Liver (tissue), 9 donors: Measurements from ENCODE around the gene KIRREL3. TPM values are rescaled to one million over a fixed set of nuclear protein-coding genes. Genes with fewer than 3 reads are reported as not detected.

Experiments used
- DNase-seq: peaks from one replicate; pipeline ENCODE4 v3.0.0-alpha.2; 2017; ENCODE audit warnings: low spot score
- H3K27ac ChIP-seq, 2 donors: one replicate each; pipeline ENCODE4 v1.7.0; 2013; ENCODE audit warnings: inconsistent platforms in 2 of 2, low read length in 2 of 2, control low read depth in 1 of 2, low read depth in 1 of 2, mild to moderate bottlenecking in 1 of 2
- H3K27me3 ChIP-seq, 4 donors: one replicate each; pipeline versions ENCODE4 v1.6.1 to v1.7.0; 2013; ENCODE audit warnings: low read length in 3 of 4, inconsistent platforms in 1 of 4, mild to moderate bottlenecking in 1 of 4, moderate library complexity in 1 of 4; ENCODE audit not compliant: control insufficient read depth in 4 of 4, insufficient read depth in 4 of 4
- H3K36me3 ChIP-seq, 4 donors: one replicate each; pipeline versions ENCODE4 v1.6.1 to v1.7.0; 2013; ENCODE audit warnings: low read length in 3 of 4, mild to moderate bottlenecking in 3 of 4, low read depth in 1 of 4, moderate library complexity in 1 of 4; ENCODE audit not compliant: control insufficient read depth in 4 of 4, insufficient read depth in 3 of 4
- H3K4me1 ChIP-seq, 4 donors: one replicate each; pipeline versions ENCODE4 v1.6.1 to v1.7.0; 2013; ENCODE audit warnings: low read length in 3 of 4, mild to moderate bottlenecking in 3 of 4, moderate library complexity in 1 of 4; ENCODE audit not compliant: control insufficient read depth in 4 of 4, insufficient read depth in 4 of 4
- H3K4me3 ChIP-seq, 3 donors: one replicate each; pipeline versions ENCODE4 v1.6.1 to v1.7.0; 2013; ENCODE audit warnings: low read length in 3 of 3, control low read depth in 1 of 3, low read depth in 1 of 3, mild to moderate bottlenecking in 1 of 3
- H3K9ac ChIP-seq, 2 donors: one replicate each; pipeline ENCODE4 v1.7.0; 2013; ENCODE audit warnings: low read length in 2 of 2, mild to moderate bottlenecking in 2 of 2, moderate library complexity in 2 of 2, control low read depth in 1 of 2, low read depth in 1 of 2
- H3K9me3 ChIP-seq, 4 donors: one replicate each; pipeline versions ENCODE4 v1.6.1 to v1.7.0; 2013; ENCODE audit warnings: low read length in 3 of 4; ENCODE audit not compliant: control insufficient read depth in 4 of 4
- EGR1 ChIP-seq, 2 donors: IDR thresholded peaks; 2 replicates each; pipeline ENCODE4 v1.6.1; 2016 to 2018; ENCODE audit warnings: antibody characterized with exemption in 2 of 2, low read depth in 2 of 2
- FOXA1 ChIP-seq: IDR thresholded peaks from 2 replicates; pipeline ENCODE4 v1.6.1; 2016; ENCODE audit warnings: antibody characterized with exemption
- FOXA2 ChIP-seq: IDR thresholded peaks from 2 replicates; pipeline ENCODE4 v1.6.1; 2016; ENCODE audit warnings: antibody characterized with exemption
- GABPA ChIP-seq, 2 donors: IDR thresholded peaks in 1 of 2; conservative IDR thresholded peaks in 1 of 2; 2 replicates each; pipeline ENCODE4 v1.6.1; 2016; ENCODE audit warnings: antibody characterized with exemption in 2 of 2, mild to moderate bottlenecking in 1 of 2, moderate library complexity in 1 of 2
- HNF4A ChIP-seq, 2 donors: conservative IDR thresholded peaks; 2 replicates each; pipeline ENCODE4 v1.6.1; 2016; ENCODE audit warnings: antibody characterized with exemption in 2 of 2, mild to moderate bottlenecking in 2 of 2
- HNF4G ChIP-seq: IDR thresholded peaks from 2 replicates; pipeline ENCODE4 v1.6.1; 2016; ENCODE audit warnings: antibody characterized with exemption
- JUND ChIP-seq, 2 donors: IDR thresholded peaks; 2 replicates each; pipeline ENCODE4 v1.6.1; 2016; ENCODE audit warnings: antibody characterized with exemption in 2 of 2
- NR2F2 ChIP-seq: IDR thresholded peaks from 2 replicates; pipeline ENCODE4 v1.6.1; 2016; ENCODE audit warnings: antibody characterized with exemption
- RAD21 ChIP-seq, 2 donors: IDR thresholded peaks; 2 replicates each; pipeline ENCODE4 v1.6.1; 2016; ENCODE audit warnings: antibody characterized with exemption in 2 of 2, mild to moderate bottlenecking in 2 of 2
- RXRA ChIP-seq, 2 donors: IDR thresholded peaks; 2 replicates each; pipeline ENCODE4 v1.6.1; 2017 to 2018; ENCODE audit warnings: antibody characterized with exemption in 2 of 2, mild to moderate bottlenecking in 1 of 2
- SP1 ChIP-seq: IDR thresholded peaks from 2 replicates; pipeline ENCODE4 v1.6.1; 2018; ENCODE audit warnings: antibody characterized with exemption, mild to moderate bottlenecking
- TAF1 ChIP-seq: conservative IDR thresholded peaks from 2 replicates; pipeline ENCODE4 v1.6.1; 2016; ENCODE audit warnings: antibody characterized with exemption, mild to moderate bottlenecking
- YY1 ChIP-seq: IDR thresholded peaks from 2 replicates; pipeline ENCODE4 v1.6.1; 2016; ENCODE audit warnings: antibody characterized with exemption, mild to moderate bottlenecking
- WGBS: extraction: QIAGEN DNeasy Blood & Tissue Kit; methylation state at CpG from one replicate; pipeline ENCODE4 v1.1.7; 2013; 5-methylcytosine and 5-hydroxymethylcytosine counted together
- polyA plus RNA-seq, 2 donors: library from polyadenylated mRNA; stranded (reverse) in 1 of 2; unstranded in 1 of 2; fragments of 200-250 nt in 1 of 2; fragments of >200 nt in 1 of 2; fragmentation: Nextera tagmentation in 1 of 2; extraction: Ambion mirVana in 1 of 2; gene quantifications; one replicate each; pipeline versions ENCODE4 v1.2.1 to v1.2.3, GENCODE V29; 2013 to 2015
- total RNA-seq, 2 donors: library from RNA; depleted of rRNA; stranded (reverse); fragments of >200 nt; gene quantifications; one replicate each; pipeline ENCODE4 v1.2.3, GENCODE V29; 2014
- TF ChIP-seq, protein P1 (sequence below): IDR thresholded peaks from 2 replicates; pipeline ENCODE4 v1.6.1; 2016; ENCODE audit warnings: antibody characterized with exemption, mild to moderate bottlenecking
- TF ChIP-seq, protein P2 (sequence below): IDR thresholded peaks from 2 replicates; pipeline ENCODE4 v1.6.1; 2016; ENCODE audit warnings: antibody characterized with exemption
- TF ChIP-seq, protein P3 (sequence below): IDR thresholded peaks from 2 replicates; pipeline ENCODE4 v1.6.1; 2016; ENCODE audit warnings: antibody characterized with exemption
- TF ChIP-seq, protein P4 (sequence below): fragments of 150-350 bp; IDR thresholded peaks from 2 replicates; pipeline ENCODE4 v1.5.1; 2017; ENCODE audit warnings: improper control_type of control experiment, low read depth, low read length; ENCODE audit not compliant: missing input control
- TF ChIP-seq, protein P5 (sequence below): IDR thresholded peaks from 2 replicates; pipeline ENCODE4 v1.6.1; 2016; ENCODE audit warnings: antibody characterized with exemption
- donor health status: healthy.
- donor health status: healthy.
- donor health status: healthy.
- donor health status: healthy.
- donor health status: healthy.

The KIRREL3 gene
- total and polyA plus RNA-seq, 4 donors: 0.03 to 0.29 (median 0.08) TPM; not detected in 1

DNA sequence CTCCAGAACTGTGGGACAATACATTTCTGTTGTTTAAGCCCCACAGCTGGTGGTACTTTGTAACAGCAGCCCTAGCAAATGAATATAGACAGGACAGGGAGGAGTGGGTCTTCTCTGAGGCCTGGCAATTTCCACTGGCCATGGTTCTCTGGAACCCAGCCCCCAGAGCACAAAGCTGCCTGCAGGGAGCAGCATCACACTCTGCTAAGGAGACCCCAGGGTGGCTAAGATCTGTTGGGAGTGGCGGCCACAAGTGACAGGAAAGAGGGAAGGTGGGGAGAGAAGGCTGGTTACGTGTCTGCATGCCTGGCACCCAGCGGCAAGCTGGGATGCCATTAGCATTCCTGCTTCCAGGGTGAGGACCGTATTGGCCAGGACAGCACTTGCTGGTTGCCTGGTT, 433.2 kb downstream of the KIRREL3 start:
- WGBS: 51% methylated on average over 4 of the region's 4 CpGs
- peaks cover 0 to 7% (median 3%) of the 10 kb centered on the region in 4 donors for H3K27me3 ChIP-seq

DNA sequence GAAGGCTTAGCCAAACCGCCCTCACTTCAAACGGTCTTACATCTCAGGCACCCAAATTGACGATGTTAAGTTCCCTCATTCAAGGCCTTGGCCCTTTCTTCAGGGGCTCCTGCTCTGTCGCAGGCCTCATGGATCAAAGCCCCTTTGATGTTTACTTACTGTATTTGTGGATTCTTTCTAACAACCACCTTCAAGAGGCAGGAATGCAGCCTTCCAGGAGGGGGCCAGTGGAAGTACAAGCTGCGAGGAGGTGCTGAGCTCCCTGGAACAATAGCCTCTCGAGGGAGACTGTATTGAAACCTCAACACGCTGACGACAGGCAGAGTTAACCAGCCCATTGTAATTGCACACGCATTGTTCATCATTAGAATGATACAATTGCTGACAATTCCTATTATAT, 436.0 kb downstream of the KIRREL3 start:
- DNase-seq: no peak
- TF ChIP-seq EGR1 (IDR thresholded peaks at IDR 0.05; ENCODE audit: low read depth in 2 of 2) (no peak), RAD21 (IDR thresholded peaks at IDR 0.05) (no peak), FOXA1 (no peak), HNF4A (conservative IDR thresholded peaks at IDR 0.05) (no peak), FOXA2 (no peak), NR2F2 (no peak), HNF4G (no peak), TAF1 (no peak)
- TF ChIP-seq, protein P1, sequence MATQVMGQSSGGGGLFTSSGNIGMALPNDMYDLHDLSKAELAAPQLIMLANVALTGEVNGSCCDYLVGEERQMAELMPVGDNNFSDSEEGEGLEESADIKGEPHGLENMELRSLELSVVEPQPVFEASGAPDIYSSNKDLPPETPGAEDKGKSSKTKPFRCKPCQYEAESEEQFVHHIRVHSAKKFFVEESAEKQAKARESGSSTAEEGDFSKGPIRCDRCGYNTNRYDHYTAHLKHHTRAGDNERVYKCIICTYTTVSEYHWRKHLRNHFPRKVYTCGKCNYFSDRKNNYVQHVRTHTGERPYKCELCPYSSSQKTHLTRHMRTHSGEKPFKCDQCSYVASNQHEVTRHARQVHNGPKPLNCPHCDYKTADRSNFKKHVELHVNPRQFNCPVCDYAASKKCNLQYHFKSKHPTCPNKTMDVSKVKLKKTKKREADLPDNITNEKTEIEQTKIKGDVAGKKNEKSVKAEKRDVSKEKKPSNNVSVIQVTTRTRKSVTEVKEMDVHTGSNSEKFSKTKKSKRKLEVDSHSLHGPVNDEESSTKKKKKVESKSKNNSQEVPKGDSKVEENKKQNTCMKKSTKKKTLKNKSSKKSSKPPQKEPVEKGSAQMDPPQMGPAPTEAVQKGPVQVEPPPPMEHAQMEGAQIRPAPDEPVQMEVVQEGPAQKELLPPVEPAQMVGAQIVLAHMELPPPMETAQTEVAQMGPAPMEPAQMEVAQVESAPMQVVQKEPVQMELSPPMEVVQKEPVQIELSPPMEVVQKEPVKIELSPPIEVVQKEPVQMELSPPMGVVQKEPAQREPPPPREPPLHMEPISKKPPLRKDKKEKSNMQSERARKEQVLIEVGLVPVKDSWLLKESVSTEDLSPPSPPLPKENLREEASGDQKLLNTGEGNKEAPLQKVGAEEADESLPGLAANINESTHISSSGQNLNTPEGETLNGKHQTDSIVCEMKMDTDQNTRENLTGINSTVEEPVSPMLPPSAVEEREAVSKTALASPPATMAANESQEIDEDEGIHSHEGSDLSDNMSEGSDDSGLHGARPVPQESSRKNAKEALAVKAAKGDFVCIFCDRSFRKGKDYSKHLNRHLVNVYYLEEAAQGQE: no peak
- TF ChIP-seq, protein P2, sequence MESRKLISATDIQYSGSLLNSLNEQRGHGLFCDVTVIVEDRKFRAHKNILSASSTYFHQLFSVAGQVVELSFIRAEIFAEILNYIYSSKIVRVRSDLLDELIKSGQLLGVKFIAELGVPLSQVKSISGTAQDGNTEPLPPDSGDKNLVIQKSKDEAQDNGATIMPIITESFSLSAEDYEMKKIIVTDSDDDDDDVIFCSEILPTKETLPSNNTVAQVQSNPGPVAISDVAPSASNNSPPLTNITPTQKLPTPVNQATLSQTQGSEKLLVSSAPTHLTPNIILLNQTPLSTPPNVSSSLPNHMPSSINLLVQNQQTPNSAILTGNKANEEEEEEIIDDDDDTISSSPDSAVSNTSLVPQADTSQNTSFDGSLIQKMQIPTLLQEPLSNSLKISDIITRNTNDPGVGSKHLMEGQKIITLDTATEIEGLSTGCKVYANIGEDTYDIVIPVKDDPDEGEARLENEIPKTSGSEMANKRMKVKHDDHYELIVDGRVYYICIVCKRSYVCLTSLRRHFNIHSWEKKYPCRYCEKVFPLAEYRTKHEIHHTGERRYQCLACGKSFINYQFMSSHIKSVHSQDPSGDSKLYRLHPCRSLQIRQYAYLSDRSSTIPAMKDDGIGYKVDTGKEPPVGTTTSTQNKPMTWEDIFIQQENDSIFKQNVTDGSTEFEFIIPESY: no peak
- TF ChIP-seq, protein P3, sequence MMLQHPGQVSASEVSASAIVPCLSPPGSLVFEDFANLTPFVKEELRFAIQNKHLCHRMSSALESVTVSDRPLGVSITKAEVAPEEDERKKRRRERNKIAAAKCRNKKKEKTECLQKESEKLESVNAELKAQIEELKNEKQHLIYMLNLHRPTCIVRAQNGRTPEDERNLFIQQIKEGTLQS: no peak
- no peak overlapping the region for H3K9ac ChIP-seq
- H3K4me3 ChIP-seq: no peak overlapping the region
- no peaks in the 10 kb centered on the region for H3K9me3 ChIP-seq
- H3K27me3 ChIP-seq: no peaks in the 10 kb centered on the region
- no peak overlapping the region for H3K27ac ChIP-seq
- 10% methylated on average over 9 of the region's 9 CpGs for WGBS
- H3K4me1 ChIP-seq: no peaks in the 10 kb centered on the region
- H3K36me3 ChIP-seq: no peaks in the 10 kb centered on the region

More for the DNA sequence above, 433.2 kb downstream of the KIRREL3 start:
- Histone ChIP-seq H3K9me3 (no peaks in the 10 kb centered on the region), H3K27ac (no peak overlapping the region), H3K4me1 (no peaks in the 10 kb centered on the region), H3K4me3 (no peak overlapping the region), H3K9ac (no peak overlapping the region), H3K36me3 (no peaks in the 10 kb centered on the region)
- TF ChIP-seq JUND (IDR thresholded peaks at IDR 0.05) (no peak), EGR1 (IDR thresholded peaks at IDR 0.05; ENCODE audit: low read depth in 2 of 2) (no peak), SP1 (no peak), GABPA (IDR thresholded peaks at IDR 0.05 in 1 of 2, conservative IDR thresholded peaks at IDR 0.05 in 1 of 2) (no peak), HNF4A (conservative IDR thresholded peaks at IDR 0.05) (no peak), YY1 (no peak), RXRA (IDR thresholded peaks at IDR 0.05) (no peak), TAF1 (no peak), HNF4G (no peak)
- TF ChIP-seq, protein P4, sequence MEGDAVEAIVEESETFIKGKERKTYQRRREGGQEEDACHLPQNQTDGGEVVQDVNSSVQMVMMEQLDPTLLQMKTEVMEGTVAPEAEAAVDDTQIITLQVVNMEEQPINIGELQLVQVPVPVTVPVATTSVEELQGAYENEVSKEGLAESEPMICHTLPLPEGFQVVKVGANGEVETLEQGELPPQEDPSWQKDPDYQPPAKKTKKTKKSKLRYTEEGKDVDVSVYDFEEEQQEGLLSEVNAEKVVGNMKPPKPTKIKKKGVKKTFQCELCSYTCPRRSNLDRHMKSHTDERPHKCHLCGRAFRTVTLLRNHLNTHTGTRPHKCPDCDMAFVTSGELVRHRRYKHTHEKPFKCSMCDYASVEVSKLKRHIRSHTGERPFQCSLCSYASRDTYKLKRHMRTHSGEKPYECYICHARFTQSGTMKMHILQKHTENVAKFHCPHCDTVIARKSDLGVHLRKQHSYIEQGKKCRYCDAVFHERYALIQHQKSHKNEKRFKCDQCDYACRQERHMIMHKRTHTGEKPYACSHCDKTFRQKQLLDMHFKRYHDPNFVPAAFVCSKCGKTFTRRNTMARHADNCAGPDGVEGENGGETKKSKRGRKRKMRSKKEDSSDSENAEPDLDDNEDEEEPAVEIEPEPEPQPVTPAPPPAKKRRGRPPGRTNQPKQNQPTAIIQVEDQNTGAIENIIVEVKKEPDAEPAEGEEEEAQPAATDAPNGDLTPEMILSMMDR: no peak
- TF ChIP-seq, protein P5, sequence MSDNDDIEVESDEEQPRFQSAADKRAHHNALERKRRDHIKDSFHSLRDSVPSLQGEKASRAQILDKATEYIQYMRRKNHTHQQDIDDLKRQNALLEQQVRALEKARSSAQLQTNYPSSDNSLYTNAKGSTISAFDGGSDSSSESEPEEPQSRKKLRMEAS: no peak
- TF ChIP-seq, protein P1: no peak
- no peak for DNase-seq
